NK-92 (cell line): ENCODE measurements around the gene NR4A3.

ENCODE experiments used
- DNase-seq: peaks from one replicate; lab custom pipeline; 2025; ENCODE audit not compliant: unreplicated experiment; lab: John Stamatoyannopoulos, UW

The NR4A3 gene

GRCh38 chr9:99813739-99814138 is 7.9 kb upstream of the NR4A3 start:
- no peak for DNase-seq

DNA sequence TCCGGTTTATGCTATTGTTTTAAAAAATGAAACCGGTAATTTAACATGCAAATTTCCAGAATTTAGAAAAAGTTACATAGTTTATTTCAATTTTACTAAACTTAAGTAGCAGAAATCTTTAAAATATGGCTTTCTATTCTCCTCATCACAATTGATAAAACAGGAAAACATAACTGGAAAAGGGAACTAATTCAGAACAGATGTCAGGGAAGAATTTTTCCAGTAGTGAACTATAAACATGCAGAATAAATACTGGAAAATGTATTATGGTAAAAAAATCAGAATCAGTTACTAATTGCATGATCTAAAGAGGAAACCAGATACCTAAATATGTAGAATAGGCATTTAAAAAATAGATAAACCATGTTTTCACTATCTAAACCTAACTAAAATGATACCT is 7.3 kb upstream of the NR4A3 start:
- DNase-seq, result no peak

DNA sequence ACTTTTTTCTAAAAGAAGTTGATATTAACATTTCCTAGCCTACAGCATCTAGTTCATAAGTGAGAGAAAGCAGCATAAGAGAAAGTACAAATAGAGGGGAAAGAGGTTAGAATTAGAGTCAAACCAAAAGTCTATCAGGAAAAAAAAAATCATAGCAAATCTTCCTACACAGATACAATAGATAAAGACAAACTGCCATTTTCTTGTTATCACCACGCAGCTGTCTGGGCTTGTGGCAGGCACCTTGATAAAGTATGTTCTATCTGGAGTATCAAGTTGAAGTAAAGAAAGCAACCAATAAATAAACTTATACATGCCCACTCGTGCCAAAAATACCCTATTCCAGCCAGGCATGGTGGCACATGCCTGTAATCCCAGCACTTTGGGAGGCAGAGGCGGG is 5.3 kb upstream of the NR4A3 start:
- no peak for DNase-seq

- DNase-seq, result no peak
Observed at GRCh38 chr9:99818500-99818899, 3.2 kb upstream of the NR4A3 start.

- peak; percentile 75 for DNase-seq
Observed at GRCh38 chr9:99819123-99819855, 2.4 kb upstream of the NR4A3 start.

GRCh38 chr9:99819856-99820684 is 1.6 kb upstream of the NR4A3 start:
- DNase-seq, result peak; percentile 63

- DNase-seq, result no peak
Observed at GRCh38 chr9:99820685-99821395, 845 bp upstream of the NR4A3 start.

DNA sequence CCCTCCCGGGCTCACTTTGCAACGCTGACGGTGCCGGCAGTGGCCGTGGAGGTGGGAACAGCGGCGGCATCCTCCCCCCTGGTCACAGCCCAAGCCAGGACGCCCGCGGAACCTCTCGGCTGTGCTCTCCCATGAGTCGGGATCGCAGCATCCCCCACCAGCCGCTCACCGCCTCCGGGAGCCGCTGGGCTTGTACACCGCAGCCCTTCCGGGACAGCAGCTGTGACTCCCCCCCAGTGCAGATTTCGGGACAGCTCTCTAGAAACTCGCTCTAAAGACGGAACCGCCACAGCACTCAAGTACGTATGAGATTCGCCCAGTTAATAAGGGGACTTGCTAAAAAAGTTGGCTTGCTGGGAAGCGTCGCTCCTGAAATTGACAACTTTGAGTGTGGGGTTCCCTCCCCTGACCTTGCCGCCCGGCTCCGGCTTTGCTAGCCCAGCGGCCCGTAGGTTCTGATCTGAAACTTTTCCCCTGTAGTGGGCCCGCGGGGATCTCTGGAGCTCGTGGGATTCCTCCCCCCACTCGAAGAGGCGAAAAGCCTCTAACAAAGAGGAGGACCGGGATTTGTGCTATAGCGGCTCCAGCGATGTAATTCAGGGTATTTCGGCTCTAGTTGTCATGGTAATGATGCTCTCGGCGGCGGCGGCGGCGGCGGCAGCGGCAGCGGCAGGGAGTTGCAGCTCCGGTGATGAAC is 572 bp downstream of the NR4A3 start:
- no peak for DNase-seq

DNA sequence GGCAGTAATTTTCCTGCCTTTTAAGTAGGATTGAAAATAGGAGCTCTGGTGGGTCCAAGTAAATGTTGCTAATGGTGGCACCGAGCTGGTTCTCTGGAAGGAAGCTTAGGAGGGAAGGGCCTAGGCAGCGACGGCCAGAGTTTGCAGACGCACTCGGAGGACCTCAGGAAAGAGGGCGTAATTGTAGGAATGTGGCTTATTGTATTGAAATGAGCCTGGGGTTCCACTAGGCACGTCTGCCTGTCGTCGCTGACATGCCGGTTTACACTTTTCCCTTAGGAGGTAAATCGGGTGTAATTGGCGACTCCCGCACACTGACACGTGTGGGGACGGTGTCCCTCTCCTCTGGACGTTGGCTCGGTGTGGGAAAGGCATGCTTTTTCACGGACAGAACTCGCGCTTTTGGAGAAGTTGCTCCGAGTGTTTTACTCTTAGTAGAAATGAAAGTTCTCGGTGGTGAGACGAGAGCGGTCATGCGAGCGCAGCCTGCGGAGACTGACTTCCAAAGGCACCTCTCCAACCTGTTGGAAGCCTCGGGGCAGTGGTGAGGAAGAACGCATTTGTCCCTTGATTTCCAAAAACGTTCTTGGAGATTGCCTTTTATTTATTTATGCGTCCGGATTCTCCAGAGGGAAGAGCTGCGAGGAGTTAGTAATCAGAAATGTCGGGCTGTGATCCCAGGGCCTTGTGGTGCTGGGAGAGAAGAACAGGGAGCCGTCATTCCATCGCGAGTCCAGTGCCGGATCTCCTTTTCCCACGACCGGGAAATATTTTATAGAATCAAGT is 1.3 kb downstream of the NR4A3 start:
- no peak for DNase-seq

- no peak for DNase-seq
Observed at GRCh38 chr9:99823681-99824377, 2.1 kb downstream of the NR4A3 start.

- DNase-seq, result no peak
Observed at GRCh38 chr9:99824378-99825171, 2.9 kb downstream of the NR4A3 start.

DNA sequence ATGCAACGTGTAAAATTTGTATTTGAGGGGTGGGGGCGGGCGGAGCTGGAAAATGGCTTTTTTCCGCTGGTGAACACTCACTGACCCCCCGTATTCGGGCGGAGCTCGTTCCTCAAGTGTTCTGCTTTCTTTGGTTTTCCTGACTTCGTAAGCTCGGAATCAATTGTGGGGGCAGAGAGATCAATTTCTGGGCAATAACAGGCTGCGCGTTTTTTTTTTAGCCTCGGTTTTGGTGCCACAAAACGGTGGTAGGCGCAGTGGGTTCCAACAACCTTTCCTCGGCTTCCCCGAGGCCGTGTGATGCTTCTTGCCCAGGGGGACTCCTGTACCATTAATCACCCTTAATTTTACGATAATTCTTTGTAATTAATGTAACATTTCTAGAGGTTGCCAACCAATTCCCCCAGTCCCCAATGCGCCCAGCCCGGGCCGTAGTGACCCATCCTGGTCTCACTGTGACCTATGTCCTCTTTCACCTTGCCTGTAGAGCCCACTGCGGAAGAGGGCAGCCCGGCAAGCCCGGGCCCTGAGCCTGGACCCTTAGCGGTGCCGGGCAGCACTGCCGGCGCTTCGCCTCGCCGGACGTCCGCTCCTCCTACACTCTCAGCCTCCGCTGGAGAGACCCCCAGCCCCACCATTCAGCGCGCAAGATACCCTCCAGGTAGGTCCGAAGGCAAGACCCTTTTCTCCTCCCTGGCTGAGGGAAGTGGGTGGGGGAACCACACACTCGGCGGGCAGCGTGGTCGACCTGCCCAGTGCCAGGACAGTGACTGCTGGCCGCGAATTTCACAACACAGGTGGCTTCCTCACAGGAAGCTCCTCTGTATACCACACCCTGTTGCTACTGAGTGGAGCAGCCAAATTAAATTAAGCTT is 3.7 kb downstream of the NR4A3 start:
- DNase-seq, result no peak

DNA sequence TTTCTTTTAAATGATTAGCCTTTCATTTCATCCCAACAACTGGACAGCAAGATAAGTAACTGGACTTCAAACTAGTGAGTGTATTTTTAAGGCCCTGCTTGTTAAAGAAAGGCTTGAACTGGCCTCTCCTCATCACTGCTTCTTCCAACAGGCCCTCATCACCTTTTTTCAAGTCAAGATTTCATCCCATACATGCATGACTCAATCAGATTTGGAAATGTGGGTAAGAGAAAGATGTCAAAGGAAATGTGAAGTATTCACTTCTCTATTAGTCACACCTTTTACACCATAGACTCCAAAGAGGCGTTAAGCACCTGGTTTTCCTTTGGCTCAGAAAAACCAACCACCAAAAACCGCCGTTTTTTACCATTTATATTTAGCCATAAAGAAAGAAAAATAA is 4.9 kb downstream of the NR4A3 start:
- no peak for DNase-seq

DNA sequence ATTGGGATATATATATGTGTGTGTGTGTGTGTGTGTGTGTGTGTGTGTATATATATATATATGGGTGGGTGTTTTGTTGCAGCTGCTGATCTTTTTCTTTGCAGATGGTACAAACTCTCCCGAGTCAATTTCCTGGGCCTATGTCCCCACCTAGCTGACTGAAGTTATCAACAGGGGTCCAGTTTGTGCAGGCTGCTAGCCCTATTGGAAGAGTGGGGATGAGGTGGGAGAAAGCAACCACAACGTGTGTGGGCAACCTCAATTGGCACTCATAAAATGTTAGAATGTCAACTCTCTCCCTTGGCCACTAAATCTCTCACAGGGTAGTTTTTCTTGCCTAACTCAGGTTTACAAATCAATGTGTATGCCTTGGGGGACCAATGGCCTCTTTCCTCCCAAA is 5.6 kb downstream of the NR4A3 start:
- no peak for DNase-seq

GRCh38 chr9:99828054-99828416 is 6.3 kb downstream of the NR4A3 start:
- no peak for DNase-seq

- no peak for DNase-seq
Observed at GRCh38 chr9:99828417-99829176, 6.9 kb downstream of the NR4A3 start.

DNA sequence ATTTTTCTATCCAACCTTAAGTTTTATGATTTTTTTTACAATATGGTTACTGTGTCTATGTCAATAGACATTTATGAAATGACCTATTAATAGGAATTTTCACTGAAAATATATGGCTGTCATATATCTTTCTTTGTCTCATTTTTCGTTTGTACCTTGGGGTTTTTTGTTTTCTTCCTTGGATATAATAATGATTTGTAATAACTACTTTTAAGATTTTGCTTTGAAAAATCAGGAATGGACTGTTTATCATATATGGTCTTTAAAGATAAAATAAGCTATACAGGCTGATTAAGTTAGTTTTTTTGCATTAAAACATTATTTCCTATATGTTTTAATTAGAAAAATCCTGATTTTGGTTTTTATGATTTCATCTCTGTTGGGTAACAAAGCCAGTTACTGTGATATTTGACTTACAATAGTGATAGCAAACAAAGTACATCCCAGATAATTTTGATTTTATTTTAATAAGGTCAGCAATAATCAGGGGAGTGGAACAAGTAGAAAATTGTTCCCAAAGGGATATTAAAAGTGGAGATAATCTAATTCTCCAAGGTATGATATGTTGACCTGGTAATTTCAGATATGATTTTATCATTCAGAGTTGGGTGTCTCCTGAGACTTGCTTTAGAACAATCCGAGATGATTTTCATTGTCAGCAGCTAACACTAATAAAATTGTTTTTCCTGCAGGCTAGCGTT is 10.3 kb downstream of the NR4A3 start:
- DNase-seq, result no peak
